ENCODE results near the gene RBM5.
A peak's percentile ranks its signal among the peaks of the same experiment; 100 is the strongest.

The RBM5 gene

DNA sequence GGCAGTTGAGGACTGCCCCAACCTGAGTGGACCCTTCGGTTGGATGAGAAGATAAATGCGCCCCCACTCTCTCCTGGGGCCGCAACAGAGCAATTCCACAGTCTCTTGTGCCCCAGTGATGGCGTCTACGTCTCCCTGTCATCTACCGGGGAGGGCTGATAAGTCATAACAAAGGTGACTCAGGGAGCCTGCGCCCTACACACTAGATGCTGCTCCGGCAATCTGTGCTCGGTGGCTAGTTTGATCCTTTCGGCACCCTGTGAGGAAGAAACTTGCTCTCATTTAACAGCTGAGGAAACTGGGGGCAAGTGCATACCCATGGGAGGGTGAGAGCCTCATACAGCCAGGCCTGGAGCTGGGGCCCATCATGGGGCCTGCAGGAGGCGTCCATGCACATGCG lies 52.3 kb downstream of the RBM5 start:
- no peak for DNase-seq

- DNase-seq = no peak
Observed at GRCh38 chr3:50146316-50146901, 57.7 kb downstream of the RBM5 start.

DNA sequence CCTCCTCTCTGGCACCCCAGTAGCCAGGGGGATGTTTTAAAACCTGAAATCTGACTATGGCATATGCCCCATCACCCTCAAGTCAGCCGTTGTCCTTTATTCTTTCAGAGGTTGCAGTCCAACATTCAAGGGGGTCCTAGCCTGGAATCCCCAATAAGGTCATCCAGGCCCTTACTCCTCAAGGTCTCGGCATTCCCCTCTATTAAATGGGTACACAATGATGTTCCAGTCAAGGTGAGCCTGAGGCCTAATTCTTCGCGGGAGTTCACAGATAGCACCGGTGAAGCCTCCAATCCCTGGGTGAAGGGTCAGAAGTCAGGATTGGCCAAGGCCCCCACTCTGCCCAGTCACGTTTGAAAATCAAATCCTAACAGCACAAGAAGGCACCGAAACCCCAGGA lies 58.3 kb downstream of the RBM5 start:
- DNase-seq = no peak

- no peak for DNase-seq
Observed at GRCh38 chr3:50147447-50147846, 58.7 kb downstream of the RBM5 start.

DNA sequence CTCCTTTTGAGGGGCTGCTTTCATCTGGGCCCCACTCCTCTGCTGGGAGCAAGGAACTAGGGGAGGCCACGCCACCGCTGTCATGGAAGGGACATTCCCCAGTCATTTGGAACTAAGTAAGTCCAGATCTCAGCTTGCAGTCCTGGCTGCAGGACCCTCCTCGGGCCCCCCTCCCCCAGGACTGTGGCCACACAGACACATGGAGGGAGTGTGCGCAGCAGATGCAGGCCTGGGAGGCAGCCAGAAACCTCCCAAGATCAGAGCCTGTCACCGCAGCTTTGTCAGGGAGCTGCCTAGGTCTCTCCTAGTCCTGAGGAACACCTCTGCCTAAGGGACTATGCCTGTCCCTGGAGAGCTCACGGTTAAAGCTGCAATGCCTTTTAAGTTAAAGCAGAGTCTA lies 59.1 kb downstream of the RBM5 start:
- no peak for DNase-seq

- DNase-seq = no peak
Observed at GRCh38 chr3:50150404-50150750, 61.7 kb downstream of the RBM5 start.

DNA sequence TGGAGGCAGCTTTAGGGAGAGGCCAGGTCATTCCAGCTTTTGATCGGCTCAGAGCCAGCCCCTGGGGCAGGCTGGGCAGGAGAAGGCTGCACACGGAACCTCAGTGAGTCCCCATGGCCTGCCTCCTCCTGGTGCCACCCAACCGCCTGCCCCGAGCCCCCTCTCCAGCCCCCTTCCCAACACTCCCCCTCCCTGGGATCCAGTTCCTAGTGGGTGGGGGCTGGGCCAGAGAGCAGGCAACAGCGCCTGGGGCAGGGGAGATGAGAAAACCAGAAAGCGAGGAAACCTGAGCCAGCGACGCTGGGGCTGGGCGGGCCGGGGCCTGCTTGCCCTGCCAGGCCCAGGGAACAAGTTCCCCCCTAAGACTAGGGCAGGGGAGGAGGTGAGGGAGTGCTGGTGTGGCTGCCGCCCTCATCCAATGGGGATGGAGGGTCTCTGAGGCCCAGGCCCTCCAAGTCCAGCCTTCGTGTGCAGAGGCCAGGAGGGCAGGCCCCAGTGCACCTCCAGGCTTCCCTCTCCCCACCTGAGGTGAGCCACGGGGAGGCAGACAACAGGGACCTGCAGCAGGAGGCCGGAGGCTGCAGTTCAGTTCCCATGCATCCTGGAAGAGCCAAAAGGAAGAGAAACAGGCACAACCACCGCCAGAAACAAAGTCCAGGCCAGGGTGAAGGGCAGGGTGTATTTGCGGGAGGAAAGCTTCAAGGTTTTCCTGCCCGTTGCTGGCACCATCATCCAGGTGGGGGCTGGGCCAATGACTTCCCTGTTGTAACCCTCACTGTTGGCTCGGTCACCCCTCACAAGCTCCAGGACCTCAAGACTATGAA lies 62.4 kb downstream of the RBM5 start:
- DNase-seq = no peak

DNA sequence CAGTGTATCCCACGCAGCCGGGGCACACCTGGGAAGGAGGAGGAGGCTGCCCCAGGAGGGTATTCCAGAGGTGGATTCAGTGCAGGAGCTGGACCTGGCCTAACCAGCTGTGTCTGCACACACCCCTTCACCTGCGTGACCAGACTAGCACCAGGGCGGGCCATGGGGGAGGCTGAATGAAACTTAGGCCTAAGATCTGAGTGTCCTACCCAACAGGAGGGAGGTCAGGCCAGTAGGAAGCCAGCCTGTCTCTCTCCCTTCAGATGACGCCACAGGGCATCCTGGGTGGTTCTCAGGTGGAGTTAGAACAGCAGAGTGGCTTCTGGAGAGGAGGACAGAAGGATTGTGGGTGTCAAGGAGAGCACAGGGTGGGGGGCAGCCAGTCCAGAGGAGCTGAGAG lies 63.0 kb downstream of the RBM5 start:
- no peak for DNase-seq

- DNase-seq = no peak
Observed at GRCh38 chr3:50153782-50154475, 65.2 kb downstream of the RBM5 start.

DNA sequence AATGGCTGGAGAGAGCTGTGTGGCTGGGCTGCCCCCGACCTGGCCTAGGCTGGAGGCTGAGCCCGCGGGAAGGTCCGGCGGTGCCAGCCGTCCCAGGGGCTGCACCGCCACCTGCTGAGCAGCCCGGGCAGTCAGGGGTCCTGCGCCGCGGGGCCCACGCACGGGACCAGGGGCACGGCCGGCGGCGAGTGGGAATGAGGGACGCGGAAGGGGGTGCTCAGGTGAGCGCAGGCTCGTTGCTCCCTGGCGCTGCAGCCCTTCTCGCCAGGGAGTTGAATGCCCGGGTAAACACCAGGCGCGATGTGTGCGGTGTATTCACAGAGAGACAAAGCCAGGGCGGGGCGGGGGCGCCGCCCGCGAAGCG lies 65.7 kb downstream of the RBM5 start:
- no peak for DNase-seq

DNA sequence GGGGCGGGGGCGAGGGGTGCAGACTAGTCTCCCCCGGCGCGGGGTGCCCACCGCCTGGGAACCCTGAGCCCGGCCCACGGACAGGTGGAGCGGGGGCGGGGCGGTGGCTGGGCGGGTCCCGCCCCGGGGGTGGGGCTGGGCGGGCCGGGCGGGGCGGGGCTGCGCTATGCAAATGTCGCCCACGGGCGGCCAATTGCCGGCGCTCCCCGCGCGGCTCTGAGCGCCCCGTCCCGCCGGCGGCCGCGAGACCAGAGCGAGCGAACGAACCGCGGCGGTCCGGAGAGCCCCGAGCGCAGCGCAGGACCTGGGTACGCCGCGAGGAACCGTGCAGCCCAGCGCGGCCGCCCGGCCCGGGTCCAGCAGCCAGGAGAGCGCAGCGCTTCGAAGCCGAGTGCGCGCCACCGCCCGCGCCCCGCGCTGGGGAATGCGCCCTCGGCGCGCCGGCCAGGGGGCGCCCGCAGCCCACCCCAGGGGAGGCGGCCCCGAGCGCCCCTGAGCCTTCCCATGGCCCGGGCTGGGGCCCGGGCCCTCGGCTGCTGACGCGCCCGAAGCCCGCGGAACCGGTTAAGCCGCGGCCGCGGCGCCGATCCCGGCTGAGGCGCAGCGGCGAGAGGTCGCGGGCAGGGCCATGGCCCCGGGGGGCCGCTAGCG lies 66.2 kb downstream of the RBM5 start, which contains the start of gene SEMA3F:
TSS of gene SEMA3F (plus strand) at position 485 of the 651 bp plus-strand sequence. CDS start 4,299 bp downstream, outside the sequence.
- DNase-seq = peak; percentile 40

DNA sequence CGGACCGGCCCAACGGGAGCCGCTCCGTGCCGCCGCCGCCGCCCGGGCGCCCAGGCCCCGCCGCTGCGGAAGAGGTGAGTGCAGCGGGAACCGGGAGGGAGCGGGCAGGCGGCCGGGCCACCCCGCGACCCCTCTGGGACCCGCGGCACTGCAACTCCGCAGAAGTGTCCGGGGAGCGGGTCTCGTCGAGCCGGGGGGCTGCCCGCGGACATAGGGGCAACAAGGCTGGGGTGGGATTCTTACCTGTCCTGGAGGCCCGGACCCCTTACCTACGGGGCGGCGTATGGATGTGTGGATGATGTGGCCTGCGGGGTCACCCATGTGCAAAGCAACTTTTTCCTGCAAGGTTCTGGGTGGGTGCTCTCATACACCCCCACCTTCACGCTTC lies 66.8 kb downstream of the RBM5 start:
- DNase-seq = no peak

- DNase-seq = no peak
Observed at GRCh38 chr3:50155891-50156290, 67.2 kb downstream of the RBM5 start.

DNA sequence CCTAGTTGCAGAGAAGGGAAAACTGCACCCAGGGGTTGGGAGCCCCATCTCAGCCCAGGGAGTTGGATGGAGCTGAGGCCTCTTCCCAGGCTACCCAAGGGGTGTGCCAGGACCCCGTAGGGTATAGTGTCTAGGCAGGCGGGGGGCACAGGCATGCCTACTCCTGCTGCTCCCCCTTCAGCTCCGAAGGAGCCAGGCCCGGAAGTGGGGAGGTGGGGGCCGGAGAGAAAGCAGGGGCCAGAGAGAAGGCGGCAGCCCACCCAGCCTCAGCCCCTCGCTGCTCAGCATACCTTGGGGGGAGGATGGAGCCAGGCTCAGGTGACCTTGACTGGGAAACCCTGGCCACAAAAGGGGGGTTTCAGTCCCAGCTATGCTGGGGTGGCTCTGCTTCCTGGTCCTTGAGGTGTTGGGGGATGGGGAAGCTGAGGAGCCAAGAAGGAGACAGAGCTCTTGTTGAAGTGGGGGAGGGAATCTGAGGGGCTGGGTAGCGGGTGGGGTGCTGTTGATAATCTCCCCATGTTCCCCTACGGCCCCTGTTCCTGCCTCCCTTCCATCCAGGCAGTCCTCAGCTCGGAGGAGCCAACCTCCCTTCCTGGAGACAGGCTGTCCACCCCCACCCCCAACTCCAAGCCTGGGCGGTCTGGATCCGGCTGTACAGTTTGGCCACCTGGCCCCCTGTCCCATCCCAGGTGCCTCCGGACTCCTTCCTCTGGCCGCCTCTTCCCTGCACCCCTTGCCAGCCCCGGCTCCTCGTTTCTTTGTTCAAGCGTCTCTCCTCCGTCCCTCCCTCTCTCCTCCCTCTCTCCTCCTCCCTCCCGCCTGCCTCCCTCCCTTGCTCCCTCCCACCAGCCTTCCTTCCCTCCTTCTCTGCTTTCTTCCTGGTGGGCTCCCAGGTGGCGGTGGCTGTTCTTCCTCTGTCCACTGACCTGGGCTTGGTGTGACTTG lies 68.1 kb downstream of the RBM5 start:
- DNase-seq = no peak

- DNase-seq = no peak
Observed at GRCh38 chr3:50157827-50158529, 69.3 kb downstream of the RBM5 start.

- DNase-seq = no peak
Observed at GRCh38 chr3:50158530-50159146, 69.9 kb downstream of the RBM5 start.

GRCh38 chr3:50160561-50160983 lies 71.9 kb downstream of the RBM5 start:
- no peak for DNase-seq

DNA sequence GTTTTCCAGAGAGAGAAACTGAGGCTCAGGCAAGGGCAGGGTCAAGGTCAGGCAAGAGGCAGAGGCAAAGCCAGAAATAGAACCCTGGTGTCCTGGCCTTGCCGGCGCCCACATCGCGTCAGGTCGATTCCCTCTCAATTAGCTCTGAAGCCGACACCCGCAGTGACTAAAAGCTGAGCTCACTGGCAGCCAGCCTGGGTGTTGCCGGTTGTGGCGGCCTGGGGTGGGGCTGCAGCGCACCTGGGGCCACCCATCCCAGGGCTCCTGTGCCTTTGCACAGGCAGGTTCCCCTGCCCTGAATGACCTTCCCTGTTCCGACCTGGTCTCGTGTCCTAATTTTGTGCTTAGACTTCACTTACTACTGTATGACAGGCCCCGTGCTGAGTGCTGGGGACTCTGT lies 72.6 kb downstream of the RBM5 start:
- DNase-seq = no peak

- DNase-seq = no peak
Observed at GRCh38 chr3:50162034-50162883, 73.5 kb downstream of the RBM5 start.
